NCI-H2196 (cell line): ENCODE results near the gene DENND2D.

Experiments
- DNase-seq: peaks from one replicate; lab custom pipeline; 2025; ENCODE audit not compliant: unreplicated experiment; lab: John Stamatoyannopoulos, UW

Gene DENND2D

DNA sequence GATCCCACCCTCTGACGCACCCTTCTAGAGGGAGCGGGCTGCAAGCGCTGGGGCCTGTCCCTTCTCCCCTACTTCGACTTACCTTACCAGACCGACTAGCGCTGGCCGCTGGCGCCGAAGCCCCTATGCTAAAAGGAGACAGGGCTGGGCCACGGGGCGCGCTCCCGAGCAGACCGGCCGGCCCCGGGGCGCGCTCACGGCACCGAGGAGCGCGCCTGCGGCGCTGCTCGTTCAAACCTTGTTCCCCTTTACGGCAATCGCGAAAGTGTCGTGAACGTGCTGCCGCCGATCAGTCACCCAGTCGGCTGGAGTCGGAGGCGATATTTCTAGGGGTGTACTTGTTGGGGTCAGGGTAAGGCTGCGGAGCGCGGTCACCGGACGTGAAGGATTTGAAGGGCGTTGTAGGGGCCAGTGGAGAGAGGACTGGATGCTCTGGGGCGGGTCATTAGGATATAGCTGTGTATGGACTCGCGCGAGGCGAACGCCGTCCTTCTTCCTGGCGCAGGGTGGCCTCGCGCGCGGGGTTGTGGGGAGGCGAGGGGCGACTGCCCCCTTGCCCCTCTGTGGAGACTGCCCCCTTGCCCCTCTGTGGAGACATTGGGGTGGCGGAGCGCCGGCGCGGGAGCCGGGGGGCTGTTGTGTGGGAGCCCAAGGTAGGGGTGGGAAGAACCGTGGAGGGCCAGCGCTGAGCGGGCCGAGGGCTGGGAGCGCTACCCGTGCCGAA is 60.3 kb downstream of the DENND2D start, which contains the start of the genes CEPT1 and DRAM2:
Gene CEPT1, plus strand, starts transcription at position 268 of the 724 bp plus-strand sequence. CDS start 7,492 bp downstream, outside the sequence.
Gene DRAM2, minus strand, starts transcription at position 138 of the 724 bp plus-strand sequence. CDS start 8,539 bp downstream, outside the sequence.
- peak; percentile 96 for DNase-seq

DNA sequence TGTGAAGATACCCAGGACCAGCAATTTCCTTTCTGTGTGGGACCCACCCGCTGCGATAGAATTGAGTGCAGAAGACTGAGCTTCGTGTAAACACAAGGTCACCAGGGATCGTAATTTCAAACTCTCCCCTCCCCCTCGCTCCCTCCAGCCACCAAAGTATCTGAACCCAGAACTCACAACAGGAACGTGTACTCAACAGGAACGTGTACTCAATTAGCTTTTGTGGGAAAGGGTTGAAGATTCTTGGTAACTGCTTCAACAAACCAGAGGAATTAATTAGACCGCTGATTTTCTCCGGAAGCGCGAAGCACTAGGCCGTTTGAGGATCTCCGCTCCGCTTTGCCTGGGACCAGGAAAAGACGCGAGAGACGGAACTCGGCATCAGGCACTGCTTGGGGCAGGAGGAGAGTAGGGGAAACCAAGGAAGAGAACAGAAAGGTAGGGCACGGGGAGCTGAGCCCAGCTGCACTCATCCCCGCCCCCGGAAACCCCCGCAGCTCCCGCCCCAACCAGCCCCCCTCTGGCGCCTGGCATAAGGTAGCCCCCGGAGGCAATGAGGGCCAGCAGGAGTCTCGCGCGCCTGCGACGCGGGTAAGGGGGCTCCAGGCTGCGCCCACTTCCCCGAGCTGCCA is 61.0 kb downstream of the DENND2D start:
- DNase-seq = peak; percentile 41
